ENCODE measurements around the gene CCT8.

- no peak for TF ChIP-seq SNAI2 (CRISPR knock-in tag; IDR thresholded peaks at IDR 0.05)
- TF ChIP-seq ZNF70 (CRISPR knock-in tag; IDR thresholded peaks at IDR 0.05): no peak
- TF ChIP-seq PATZ1 (CRISPR knock-in tag; IDR thresholded peaks at IDR 0.05; ENCODE audit: borderline replicate concordance): no peak
- no peak for TF ChIP-seq ISL1 (CRISPR knock-in tag; IDR thresholded peaks at IDR 0.05)
- TF ChIP-seq RARB (CRISPR knock-in tag; IDR thresholded peaks at IDR 0.05): no peak
- TF ChIP-seq GLIS3 (CRISPR knock-in tag; IDR thresholded peaks at IDR 0.05): no peak
- TF ChIP-seq ZC3H10 (CRISPR knock-in tag; IDR thresholded peaks at IDR 0.05): no peak
- no peak for TF ChIP-seq ZFP30 (CRISPR knock-in tag; IDR thresholded peaks at IDR 0.05)
- TF ChIP-seq TCF4 (CRISPR knock-in tag; IDR thresholded peaks at IDR 0.05; ENCODE audit: borderline replicate concordance): no peak
- TF ChIP-seq CSDC2 (CRISPR knock-in tag; IDR thresholded peaks at IDR 0.05): no peak
- no peak for TF ChIP-seq PPARA (CRISPR knock-in tag; IDR thresholded peaks at IDR 0.05; ENCODE audit: borderline replicate concordance)
- TF ChIP-seq BACH2 (CRISPR knock-in tag; IDR thresholded peaks at IDR 0.05; ENCODE audit: borderline replicate concordance): no peak
- no peak for TF ChIP-seq TSHZ2 (CRISPR knock-in tag; IDR thresholded peaks at IDR 0.05)
Observed at GRCh38 chr21:29056005-29056404, 17.4 kb downstream of the CCT8 start.
